GM12878 (cell line): ENCODE measurements around the gene GTF3C1. TPM values are rescaled to one million over a fixed set of nuclear protein-coding genes. Genes with fewer than 3 reads are reported as not detected.

Source experiments
- ATAC-seq: fragments of 200-7000 bp; cut with Tn5 transposase; 3 replicates; pipeline ENCODE4 v1.9.1; 2020; ENCODE audit warnings: mild to moderate bottlenecking, moderate library complexity
- BruUV-seq: library from RNA; stranded (reverse); fragments of 400-500 nt; replicated peaks from 2 replicates; lab custom pipeline; 2021; lab: Mats Ljungman, UMichigan
- CTCF ChIA-PET: fragments of 300-600 bp; sonication (Branson Sonifier 250); formaldehyde crosslinking; extraction: SDS; loops from one replicate; lab custom pipeline; 2021; ENCODE audit warnings: inconsistent platforms; lab: Yijun Ruan, JAX
- POLR2A ChIA-PET: fragments of 350-600 bp; formaldehyde crosslinking; extraction: SDS; loops from one replicate; lab custom pipeline; 2021; ENCODE audit warnings: inconsistent platforms; lab: Charles Lee
- RAD21 ChIA-PET: fragments of 300-600 bp; sonication (Branson Sonifier 250); formaldehyde crosslinking; loops from one replicate; lab custom pipeline; 2023; ENCODE audit warnings: antibody characterized with exemption; ENCODE audit not compliant: unreplicated experiment; lab: Charles Lee
- SMC1A ChIA-PET: fragments of 300-600 bp; sonication (Branson Sonifier 250); formaldehyde crosslinking; loops from one replicate; lab custom pipeline; 2023; ENCODE audit not compliant: unreplicated experiment, uncharacterized antibody; lab: Charles Lee
- DNase-seq: peaks from one replicate; pipeline ENCODE4 v3.0.0-alpha.2; 2011; ENCODE audit warnings: low read depth, low spot score
- FAIRE-seq: peaks from 3 replicates; lab custom pipeline; 2011; peaks lifted over from hg19 to GRCh38; lab: Jason Lieb, UNC
- H2AFZ ChIP-seq: 2 replicates; pipeline ENCODE4 v1.6.0; 2011; ENCODE audit warnings: low read depth, low read length, control low read depth; ENCODE audit not compliant: control insufficient read depth
- H3K27ac ChIP-seq: 2 replicates; pipeline ENCODE4 v1.5.1; 2011; ENCODE audit warnings: control low read depth; ENCODE audit not compliant: control insufficient read depth, insufficient read depth
- H3K27me3 ChIP-seq, 2 experiments: replicated peaks in 1 of 2; 2 replicates each; pipeline versions ENCODE4 v1.6.0 to v1.6.1; 2011; ENCODE audit warnings: low read length in 1 of 2; ENCODE audit not compliant: control insufficient read depth in 2 of 2, insufficient read depth in 2 of 2
- H3K36me3 ChIP-seq, 2 experiments: 2 replicates each; pipeline ENCODE4 v1.5.1; 2011; ENCODE audit warnings: low read length in 1 of 2; ENCODE audit not compliant: control insufficient read depth in 2 of 2, insufficient read depth in 2 of 2
- H3K4me1 ChIP-seq: 2 replicates; pipeline ENCODE4 v1.6.1; 2011; ENCODE audit warnings: mild to moderate bottlenecking, low read length, moderate library complexity, mixed read lengths; ENCODE audit not compliant: control insufficient read depth, insufficient read depth
- H3K4me2 ChIP-seq: 2 replicates; pipeline ENCODE4 v1.6.0; 2011; ENCODE audit warnings: control low read depth; ENCODE audit not compliant: control insufficient read depth, insufficient read depth
- H3K4me3 ChIP-seq: fragments of 200-600 bp; sonication (generic); 2 replicates; pipeline ENCODE4 v1.5.1; 2016
- H3K79me2 ChIP-seq: 2 replicates; pipeline ENCODE4 v1.6.0; 2011; ENCODE audit warnings: low read length; ENCODE audit not compliant: control insufficient read depth, insufficient read depth
- H3K9ac ChIP-seq: 2 replicates; pipeline ENCODE4 v1.8.0; 2011; ENCODE audit warnings: low read length, control low read depth, mixed read lengths; ENCODE audit not compliant: control insufficient read depth, insufficient read depth
- H3K9me3 ChIP-seq: replicated peaks from 3 replicates; pipeline ENCODE4 v1.5.1; 2011; ENCODE audit warnings: mild to moderate bottlenecking, low read length; ENCODE audit not compliant: control insufficient read depth, insufficient read depth
- H4K20me1 ChIP-seq: 2 replicates; pipeline ENCODE4 v1.6.0; 2011; ENCODE audit not compliant: control insufficient read depth, insufficient read depth
- EED ChIP-seq: sonication (generic); IDR thresholded peaks from 2 replicates; pipeline ENCODE4 v1.6.1; 2016; ENCODE audit warnings: antibody characterized with exemption, low read depth
- IRF5 ChIP-seq: fragments of 450-650 bp; IDR thresholded peaks from 2 replicates; pipeline ENCODE4 v1.6.1; 2017; ENCODE audit warnings: borderline replicate concordance
- JUNB ChIP-seq: IDR thresholded peaks from 2 replicates; pipeline ENCODE4 v1.6.1; 2016; ENCODE audit warnings: antibody characterized with exemption, mild to moderate bottlenecking
- LARP7 ChIP-seq: fragments of 450-650 bp; IDR thresholded peaks from 2 replicates; pipeline ENCODE4 v1.6.1; 2017; ENCODE audit warnings: mild to moderate bottlenecking
- MAX ChIP-seq: IDR thresholded peaks from 2 replicates; pipeline ENCODE4 v1.6.1; 2012; ENCODE audit warnings: low read depth, low read length, improper control_type of control experiment
- NBN ChIP-seq: fragments of 450-650 bp; IDR thresholded peaks from 2 replicates; pipeline ENCODE4 v1.6.1; 2016
- PML ChIP-seq: IDR thresholded peaks from 2 replicates; pipeline ENCODE4 v1.6.1; 2012; ENCODE audit warnings: low read length, inconsistent platforms
- RAD21 ChIP-seq: IDR thresholded peaks from 2 replicates; pipeline ENCODE4 v1.6.1; 2011; ENCODE audit warnings: mild to moderate bottlenecking, low read depth, low read length, moderate library complexity; ENCODE audit not compliant: insufficient read depth
- RBBP5 ChIP-seq: fragments of 200-600 bp; sonication (generic); conservative IDR thresholded peaks from 2 replicates; pipeline ENCODE4 v1.6.1; 2016
- RELA ChIP-seq: fragments of 450-650 bp; IDR thresholded peaks from 2 replicates; pipeline ENCODE4 v1.8.0; 2014; ENCODE audit warnings: borderline replicate concordance; ENCODE audit not compliant: partially characterized antibody
- TBL1XR1 ChIP-seq: IDR thresholded peaks from 2 replicates; pipeline ENCODE4 v1.6.1; 2012; ENCODE audit warnings: low read depth, low read length, improper control_type of control experiment
- ZBTB33 ChIP-seq: fragments of 450-650 bp; IDR thresholded peaks from 2 replicates; pipeline ENCODE4 v1.6.1; 2017; ENCODE audit warnings: mild to moderate bottlenecking
- ZNF24 ChIP-seq: fragments of 450-650 bp; IDR thresholded peaks from 2 replicates; pipeline ENCODE4 v1.6.1; 2017; ENCODE audit warnings: antibody characterized with exemption, mild to moderate bottlenecking
- ZNF384 ChIP-seq: IDR thresholded peaks from 2 replicates; pipeline ENCODE4 v1.6.1; 2012; ENCODE audit warnings: low read depth, mild to moderate bottlenecking, low read length, improper control_type of control experiment, borderline replicate concordance
- WGBS: methylation state at CpG from one replicate; pipeline ENCODE4 v1.1.6; 2016; ENCODE audit warnings: low lambda C conversion rate; ENCODE audit not compliant: insufficient replicate concordance, insufficient coverage; ENCODE audit errors: missing lambda C conversion rate; 5-methylcytosine and 5-hydroxymethylcytosine counted together
- in situ Hi-C: fragments of 300-500 bp; cut with MboI; formaldehyde crosslinking; loops from 9 replicates; pipeline ENCODE4 v1.14.3; 2018; ENCODE audit warnings: mixed read lengths
- intact Hi-C: fragments of 100-400 bp; cut with micrococcal nuclease; formaldehyde crosslinking; loops from one replicate; pipeline ENCODE4 v1.14.2; 2022; ENCODE audit not compliant: unreplicated experiment
- polyA plus RNA-seq, 11 experiments: library from polyadenylated mRNA; depleted of rRNA in 4 of 11; unstranded in 6 of 11; stranded (reverse) in 5 of 11; fragments of >200 nt; fragmentation: Nextera tagmentation in 4 of 11; fragmentation: Illumina TruSeq in 1 of 11; extraction: Ambion mirVana in 4 of 11; extraction: Trizol in 1 of 11; gene quantifications; 1 replicate in 1 of 11; 2 replicates in 10 of 11; pipeline versions ENCODE4 v1.2.1 to v1.2.3, GENCODE V29; 2011 to 2016; ENCODE audit warnings: inconsistent platforms in 2 of 11, missing spikeins in 2 of 11, low read depth in 1 of 11
- total RNA-seq, 4 experiments: library from RNA; depleted of rRNA in 3 of 4; stranded (reverse); fragments of >200 nt in 3 of 4; fragmentation: Illumina TruSeq in 1 of 4; extraction: Trizol in 1 of 4; gene quantifications; 2 replicates each; pipeline versions ENCODE4 v1.2.1 to v1.2.3, GENCODE V29; 2013 to 2021

The GTF3C1 gene
- total and polyA plus RNA-seq, 10 of the 15 experiments (the other 5 are each of a cell fraction or from before 2014, with no cell fraction given) = 0.98 to 60.9 (median 34.3) TPM

GRCh38 chr16:27558932-27559331 lies 9.2 kb upstream of the GTF3C1 start:
- Histone ChIP-seq H3K27me3 (no peaks in the 10 kb centered on the region), H2AFZ (no peak overlapping the region), H3K36me3 (no peaks in the 10 kb centered on the region), H3K9ac (no peak overlapping the region), H3K4me2 (no peak overlapping the region), H4K20me1 (no peaks in the 10 kb centered on the region), H3K9me3 (no peaks in the 10 kb centered on the region), H3K27ac (no peak overlapping the region), H3K79me2 (no peaks in the 10 kb centered on the region), H3K4me3 (no peak overlapping the region), H3K4me1 (no peaks in the 10 kb centered on the region)
- ChIA-PET RAD21 (no interaction called here), CTCF (no interaction called here), SMC1A (no interaction called here), POLR2A (interaction anchor here (1.6 kb wide), 1 partner anchor 9 kb away, joined by 4 read pairs; the partner anchor contains the start of genes GTF3C1 and KATNIP)
- intact Hi-C loops = no loop called here
- TF ChIP-seq RBBP5 (no peak), ZNF384 (no peak), JUNB (no peak), ZBTB33 (no peak), MAX (no peak), IRF5 (no peak), RAD21 (no peak), LARP7 (no peak), EED (no peak), NBN (no peak), RELA (no peak), PML (no peak), ZNF24 (no peak), TBL1XR1 (no peak)
- FAIRE-seq = no peak
- DNase-seq = no peak
- in situ Hi-C loops = no loop called here
- no peak for ATAC-seq
- WGBS = 64% methylated on average over 1 of the region's 1 CpG
- BruUV-seq = no TSS peak
